A673 (cell line): ENCODE measurements around the gene LIME1.

Experiments
- CTCF ChIP-seq: fragments of 300-800, 200-600 bp; sonication (generic); conservative IDR thresholded peaks from 2 replicates; pipeline ENCODE4 v1.5.1; 2017; ENCODE audit warnings: low read depth, mild to moderate bottlenecking, antibody characterized with exemption, low read length, moderate library complexity, mixed read lengths
- EZH2 ChIP-seq: fragments of 200-600 bp; sonication (generic); IDR thresholded peaks from 2 replicates; pipeline ENCODE4 v1.6.1; 2017; ENCODE audit warnings: borderline replicate concordance, low read depth, mild to moderate bottlenecking, mixed read lengths, antibody characterized with exemption, low read length; ENCODE audit not compliant: poor library complexity, severe bottlenecking

DNA sequence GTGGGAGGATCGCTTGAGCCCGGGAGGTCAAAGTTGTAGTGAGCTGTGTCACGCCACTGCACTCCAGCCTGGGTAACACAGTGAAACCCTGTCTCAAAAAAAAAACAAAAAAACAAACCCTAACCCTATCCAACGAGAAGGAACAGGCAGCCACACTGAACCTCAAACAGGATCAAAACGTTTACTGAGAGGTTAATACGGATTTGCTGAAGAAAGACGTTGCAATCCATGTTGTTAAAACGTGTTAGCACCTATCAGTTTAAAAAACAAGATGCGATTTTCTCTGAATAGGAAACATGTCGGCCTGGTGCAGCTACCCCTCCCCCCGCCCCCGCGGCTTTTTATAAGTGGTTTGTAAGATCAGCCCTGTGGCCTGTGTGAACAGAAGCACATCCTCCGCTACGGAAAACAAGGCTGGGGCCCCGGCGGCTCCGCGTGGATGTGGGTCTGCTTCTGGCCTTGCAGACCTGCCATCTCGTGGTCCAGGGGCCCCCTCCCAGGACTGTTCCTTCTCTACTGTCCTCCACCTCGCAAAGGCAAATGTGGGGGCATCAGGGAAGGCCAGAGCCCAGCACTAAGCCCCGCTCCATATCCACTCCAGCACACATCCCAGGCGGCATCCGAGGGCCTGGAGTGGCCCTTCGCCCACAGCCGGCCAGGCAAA is 14.5 kb downstream of the LIME1 start:
- TF ChIP-seq CTCF (no peak), EZH2 (no peak)
